Measurements from ENCODE around the gene SMCP.

SMCP gene, protein sequence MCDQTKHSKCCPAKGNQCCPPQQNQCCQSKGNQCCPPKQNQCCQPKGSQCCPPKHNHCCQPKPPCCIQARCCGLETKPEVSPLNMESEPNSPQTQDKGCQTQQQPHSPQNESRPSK

DNA sequence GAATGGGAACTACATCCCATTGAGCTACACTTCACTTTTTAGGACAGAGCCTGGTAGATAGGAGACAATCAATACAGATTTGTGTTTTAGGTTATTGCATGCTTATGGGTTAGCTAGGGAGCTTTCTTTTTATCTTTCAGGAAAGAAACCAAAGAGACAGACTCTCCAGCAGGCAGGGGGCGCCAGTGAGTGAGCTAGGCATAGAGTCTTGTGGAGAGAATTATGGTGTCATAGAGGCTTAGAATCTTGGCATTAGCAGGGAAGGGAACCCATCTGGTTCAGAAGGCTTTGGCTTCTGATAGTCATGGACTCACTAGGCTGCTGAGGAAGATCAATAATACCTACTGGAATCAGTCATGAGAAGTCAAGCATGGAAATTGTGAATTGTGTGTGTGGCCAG is at the start of gene SMCP:
Gene SMCP (plus strand): TSS at position 281 of the 400 bp plus-strand sequence. CDS start 6,101 bp downstream, outside the sequence.
- DNase-seq (ENCODE audit: low read depth) = no peak
- TF ChIP-seq, protein P1, sequence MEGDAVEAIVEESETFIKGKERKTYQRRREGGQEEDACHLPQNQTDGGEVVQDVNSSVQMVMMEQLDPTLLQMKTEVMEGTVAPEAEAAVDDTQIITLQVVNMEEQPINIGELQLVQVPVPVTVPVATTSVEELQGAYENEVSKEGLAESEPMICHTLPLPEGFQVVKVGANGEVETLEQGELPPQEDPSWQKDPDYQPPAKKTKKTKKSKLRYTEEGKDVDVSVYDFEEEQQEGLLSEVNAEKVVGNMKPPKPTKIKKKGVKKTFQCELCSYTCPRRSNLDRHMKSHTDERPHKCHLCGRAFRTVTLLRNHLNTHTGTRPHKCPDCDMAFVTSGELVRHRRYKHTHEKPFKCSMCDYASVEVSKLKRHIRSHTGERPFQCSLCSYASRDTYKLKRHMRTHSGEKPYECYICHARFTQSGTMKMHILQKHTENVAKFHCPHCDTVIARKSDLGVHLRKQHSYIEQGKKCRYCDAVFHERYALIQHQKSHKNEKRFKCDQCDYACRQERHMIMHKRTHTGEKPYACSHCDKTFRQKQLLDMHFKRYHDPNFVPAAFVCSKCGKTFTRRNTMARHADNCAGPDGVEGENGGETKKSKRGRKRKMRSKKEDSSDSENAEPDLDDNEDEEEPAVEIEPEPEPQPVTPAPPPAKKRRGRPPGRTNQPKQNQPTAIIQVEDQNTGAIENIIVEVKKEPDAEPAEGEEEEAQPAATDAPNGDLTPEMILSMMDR (IDR thresholded peaks at IDR 0.05; ENCODE audit: low read length, missing control alignments) = peak; percentile 2
- no peak within 1 kb of the TSS for H3K4me3 ChIP-seq (replicated peaks; ENCODE audit: low read depth, low read length)

DNA sequence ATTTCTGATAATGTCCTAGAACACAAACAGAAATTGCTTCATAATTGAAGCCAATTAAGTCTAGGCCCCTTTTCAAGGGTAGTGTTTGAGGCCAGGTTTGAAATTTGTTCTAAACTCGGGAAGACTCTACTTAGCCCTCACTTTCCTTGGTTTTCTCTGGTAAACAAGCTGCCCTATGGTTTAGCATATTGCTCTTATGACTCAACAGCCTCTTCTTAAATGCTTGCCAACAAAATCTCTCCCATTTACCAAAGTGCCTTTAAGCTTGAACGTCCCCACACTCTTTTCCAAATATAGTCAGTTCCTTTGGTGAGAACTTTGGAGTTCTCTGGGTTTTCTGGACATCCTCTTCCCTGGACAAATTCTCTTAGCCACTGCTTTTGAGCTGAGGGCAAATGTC is 41.3 kb upstream of the SMCP start:
- DNase-seq (ENCODE audit: low read depth) = no peak
- TF ChIP-seq, protein P1 (IDR thresholded peaks at IDR 0.05; ENCODE audit: low read length, missing control alignments) = no peak
- no peak overlapping the region for H3K4me3 ChIP-seq (replicated peaks; ENCODE audit: low read depth, low read length)

DNA sequence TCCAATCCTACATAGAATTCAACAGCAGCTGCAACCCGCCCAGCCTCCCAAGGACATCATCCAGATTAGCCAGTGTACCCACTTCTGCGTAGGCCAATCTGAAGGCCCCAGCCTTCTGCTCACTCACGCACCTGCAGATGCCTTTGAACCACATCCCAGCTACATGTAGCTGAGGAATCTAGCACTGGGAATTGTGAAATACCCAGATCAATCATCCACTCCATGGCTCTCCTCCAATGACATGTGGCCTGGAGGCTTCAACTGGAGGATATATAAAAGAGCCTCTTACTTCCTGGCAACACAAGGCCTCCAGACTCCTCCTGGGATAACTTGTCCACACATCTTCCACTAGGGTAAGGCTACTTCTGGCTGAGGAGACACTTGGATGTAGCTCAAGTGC is 35.6 kb upstream of the SMCP start, which contains the start of gene LCE6A:
Gene LCE6A (plus strand): TSS at position 301 of the 400 bp plus-strand sequence. CDS start 665 bp downstream, outside the sequence.
- TF ChIP-seq, protein P1 (IDR thresholded peaks at IDR 0.05; ENCODE audit: low read length, missing control alignments) = no peak
- DNase-seq (ENCODE audit: low read depth) = no peak
- H3K4me3 ChIP-seq (replicated peaks; ENCODE audit: low read depth, low read length) = no peak within 1 kb of the TSS

DNA sequence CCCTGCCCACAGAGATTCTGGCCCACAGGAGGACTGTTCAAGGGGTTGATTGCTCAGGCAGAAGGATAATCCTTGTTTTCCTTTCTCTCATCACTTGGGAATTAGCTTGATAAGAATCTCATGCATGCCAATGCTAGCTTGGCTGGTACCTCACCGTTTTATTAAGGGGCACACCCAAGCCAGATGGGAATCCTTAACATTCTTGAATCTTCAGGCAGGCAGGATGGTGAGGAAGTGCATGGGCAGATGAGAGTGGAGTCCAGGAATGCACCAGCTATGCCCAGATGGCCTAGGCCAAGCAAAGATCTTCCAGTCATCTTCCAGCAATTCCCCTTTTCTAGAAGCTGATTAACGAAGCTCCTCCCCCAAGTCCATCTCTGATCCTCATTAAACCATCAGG is 22.5 kb upstream of the SMCP start:
- no peak for DNase-seq (ENCODE audit: low read depth)
- no peak overlapping the region for H3K4me3 ChIP-seq (replicated peaks; ENCODE audit: low read depth, low read length)

DNA sequence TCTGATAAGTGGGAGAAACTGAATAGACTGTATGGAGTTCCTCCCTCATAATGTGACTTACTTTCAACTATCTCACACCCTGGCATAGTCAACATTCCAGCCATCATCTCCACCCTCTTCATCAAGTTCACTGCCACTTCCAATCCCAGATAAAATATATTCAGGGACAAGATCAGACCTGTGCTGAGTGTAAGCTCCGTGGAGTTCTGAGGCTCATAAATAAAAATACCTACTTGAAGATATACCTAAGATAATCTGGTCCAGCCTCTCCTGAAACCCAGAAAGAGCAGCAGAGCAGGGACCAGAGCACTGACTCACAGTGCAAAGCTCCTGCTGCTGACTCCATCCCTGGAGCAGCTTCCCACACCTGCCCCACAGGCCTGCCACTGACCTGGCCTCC is 20.1 kb upstream of the SMCP start:
- TF ChIP-seq, protein P1 (IDR thresholded peaks at IDR 0.05; ENCODE audit: low read length, missing control alignments) = no peak
- DNase-seq (ENCODE audit: low read depth) = no peak
- H3K4me3 ChIP-seq (replicated peaks; ENCODE audit: low read depth, low read length) = no peak overlapping the region

More for the DNA sequence above, 22.5 kb upstream of the SMCP start:
- TF ChIP-seq, protein P1 (IDR thresholded peaks at IDR 0.05; ENCODE audit: low read length, missing control alignments) = no peak

DNA sequence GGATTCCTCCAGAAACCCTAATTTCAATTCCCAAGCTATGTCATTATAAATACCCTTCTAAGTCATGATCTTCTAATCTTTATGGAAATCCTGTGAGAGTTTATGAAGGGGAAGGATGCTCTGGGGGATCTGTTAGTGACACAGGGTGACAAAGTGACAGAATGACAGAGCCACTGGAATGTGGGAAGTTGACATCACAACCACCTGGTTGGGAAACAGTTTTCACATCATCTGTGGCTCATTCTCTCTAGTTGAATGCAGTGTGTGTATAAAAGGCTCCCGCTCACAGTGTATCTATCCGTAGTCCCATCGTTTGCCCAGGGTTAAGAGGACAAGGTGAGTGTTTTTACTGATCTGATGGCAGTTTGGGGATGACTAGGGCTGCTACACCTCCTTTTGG is 18.4 kb upstream of the SMCP start, which contains the start of gene LCE7A:
Gene LCE7A (plus strand): TSS at position 301 of the 400 bp plus-strand sequence. CDS start 702 bp downstream, outside the sequence.
- no peak within 1 kb of the TSS for H3K4me3 ChIP-seq (replicated peaks; ENCODE audit: low read depth, low read length)
- DNase-seq (ENCODE audit: low read depth) = no peak
- TF ChIP-seq, protein P1 (IDR thresholded peaks at IDR 0.05; ENCODE audit: low read length, missing control alignments) = no peak

DNA sequence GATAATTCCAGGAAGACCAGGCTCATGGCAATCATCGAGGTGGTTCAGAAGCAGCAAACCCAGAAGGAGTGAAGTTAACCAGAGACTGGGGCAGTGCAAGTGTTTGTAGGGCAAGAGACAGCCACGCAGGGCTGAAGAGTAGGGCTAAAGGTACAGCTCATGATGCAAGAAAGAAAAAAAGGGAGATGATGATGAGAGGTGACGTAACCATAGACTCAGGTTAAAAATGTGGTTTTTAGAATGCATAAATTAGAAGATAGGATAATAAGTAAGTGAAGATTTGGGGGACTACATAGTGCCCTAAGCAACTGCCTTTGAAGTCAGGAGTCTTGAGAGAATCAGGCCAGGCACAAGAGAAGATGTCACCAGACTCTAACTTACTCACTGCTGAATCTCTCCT is 18.0 kb upstream of the SMCP start:
- no peak overlapping the region for H3K4me3 ChIP-seq (replicated peaks; ENCODE audit: low read depth, low read length)
- TF ChIP-seq, protein P1 (IDR thresholded peaks at IDR 0.05; ENCODE audit: low read length, missing control alignments) = no peak
- no peak for DNase-seq (ENCODE audit: low read depth)

Data from fibroblast of pulmonary artery (primary cell).